ENCODE measurements around the gene RAB14. TPM values are rescaled to one million over a fixed set of nuclear protein-coding genes. Genes with fewer than 3 reads are reported as not detected.

Gene RAB14
- total RNA-seq, 3 donors from 2014 or later (not counting 1 experiment from before 2014, with no cell fraction given): 46.2 to 67.6 (median 57.3) TPM

DNA sequence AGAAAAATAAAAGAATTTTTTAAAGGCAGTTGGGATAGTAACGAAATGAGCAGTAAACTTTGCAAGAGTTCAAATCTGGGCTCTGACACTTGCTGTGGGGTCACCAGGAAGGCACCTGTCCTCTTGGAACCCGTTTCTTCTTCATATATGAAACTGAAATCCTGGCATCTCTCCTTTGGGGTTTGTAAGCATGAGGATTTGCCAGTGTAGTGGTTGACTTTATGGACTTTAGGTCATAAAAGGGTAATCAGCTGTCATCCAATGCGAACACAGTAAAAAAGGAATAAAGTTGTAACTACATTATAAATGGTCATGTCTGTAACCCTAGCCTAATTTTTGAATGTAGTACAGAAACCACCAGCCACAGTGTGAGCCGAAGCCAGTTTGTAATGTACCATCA lies 1.3 kb downstream of the RAB14 start:
- Mint-ChIP-seq H3K4me1 (peaks cover 62 to 65% of the 10 kb centered on the region in 2 donors), H3K27ac (peak overlapping the region; percentile 87 to 94), H3K4me3 (peak overlapping the region; percentile 94), H3K9me3 (no peaks in the 10 kb centered on the region), H3K36me3 (no peaks in the 10 kb centered on the region), H3K27me3 (ENCODE audit: low read depth in 2 of 2) (no peaks in the 10 kb centered on the region)
- 16% methylated on average over 4 of the region's 4 CpGs for WGBS (ENCODE audit: insufficient coverage)
- Histone ChIP-seq H3K27ac (ENCODE audit: low read length) (peak overlapping the region; percentile 74), H3K4me1 (ENCODE audit: control insufficient read depth, insufficient read depth, low read length) (peaks cover 22% of the 10 kb centered on the region), H3K9me3 (ENCODE audit: control insufficient read depth, insufficient read depth, low read length) (no peaks in the 10 kb centered on the region), H3K36me3 (ENCODE audit: control insufficient read depth, insufficient read depth, low read length) (no peaks in the 10 kb centered on the region), H3K4me3 (ENCODE audit: low read length) (peak overlapping the region; percentile 96), H3K27me3 (ENCODE audit: control insufficient read depth, insufficient read depth, low read length) (no peaks in the 10 kb centered on the region)
- DNase-seq (peak in 1 of 2 donors; percentile 15), ATAC-seq (no peak)
- intact Hi-C loops (cut with micrococcal nuclease): loop anchor here (2.0 to 5.0 kb wide), 4 partner anchors 78 to 488 kb away; partner anchors contain the start of genes CNTRL and MEGF9
- TF ChIP-seq, protein P1, sequence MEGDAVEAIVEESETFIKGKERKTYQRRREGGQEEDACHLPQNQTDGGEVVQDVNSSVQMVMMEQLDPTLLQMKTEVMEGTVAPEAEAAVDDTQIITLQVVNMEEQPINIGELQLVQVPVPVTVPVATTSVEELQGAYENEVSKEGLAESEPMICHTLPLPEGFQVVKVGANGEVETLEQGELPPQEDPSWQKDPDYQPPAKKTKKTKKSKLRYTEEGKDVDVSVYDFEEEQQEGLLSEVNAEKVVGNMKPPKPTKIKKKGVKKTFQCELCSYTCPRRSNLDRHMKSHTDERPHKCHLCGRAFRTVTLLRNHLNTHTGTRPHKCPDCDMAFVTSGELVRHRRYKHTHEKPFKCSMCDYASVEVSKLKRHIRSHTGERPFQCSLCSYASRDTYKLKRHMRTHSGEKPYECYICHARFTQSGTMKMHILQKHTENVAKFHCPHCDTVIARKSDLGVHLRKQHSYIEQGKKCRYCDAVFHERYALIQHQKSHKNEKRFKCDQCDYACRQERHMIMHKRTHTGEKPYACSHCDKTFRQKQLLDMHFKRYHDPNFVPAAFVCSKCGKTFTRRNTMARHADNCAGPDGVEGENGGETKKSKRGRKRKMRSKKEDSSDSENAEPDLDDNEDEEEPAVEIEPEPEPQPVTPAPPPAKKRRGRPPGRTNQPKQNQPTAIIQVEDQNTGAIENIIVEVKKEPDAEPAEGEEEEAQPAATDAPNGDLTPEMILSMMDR (IDR thresholded peaks at IDR 0.05): no peak

DNA sequence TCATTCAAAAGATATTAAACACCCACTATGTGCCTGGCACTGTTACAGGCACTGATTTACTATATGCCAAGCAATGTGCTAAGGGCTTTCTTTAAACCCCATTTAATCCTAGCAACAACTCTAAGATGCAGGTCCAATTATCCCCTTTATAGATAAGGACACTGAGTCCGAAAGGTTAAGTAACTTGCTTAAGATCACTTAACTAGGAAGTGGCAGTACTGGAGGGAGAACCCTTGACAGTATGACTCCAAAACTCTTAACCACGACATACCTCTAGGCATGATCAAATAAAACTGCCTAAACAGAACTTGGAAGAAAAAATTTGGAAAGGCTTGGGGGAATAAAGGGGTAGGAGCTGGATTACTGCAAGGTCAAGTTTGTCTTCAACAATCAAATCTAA lies 1.7 kb downstream of the RAB14 start:
- Histone ChIP-seq H3K4me1 (ENCODE audit: control insufficient read depth, insufficient read depth, low read length) (peaks cover 22% of the 10 kb centered on the region), H3K9me3 (ENCODE audit: control insufficient read depth, insufficient read depth, low read length) (no peaks in the 10 kb centered on the region), H3K4me3 (ENCODE audit: low read length) (peak overlapping the region; percentile 96), H3K27ac (ENCODE audit: low read length) (peak overlapping the region; percentile 15), H3K27me3 (ENCODE audit: control insufficient read depth, insufficient read depth, low read length) (no peaks in the 10 kb centered on the region), H3K36me3 (ENCODE audit: control insufficient read depth, insufficient read depth, low read length) (no peaks in the 10 kb centered on the region)
- intact Hi-C loops (cut with micrococcal nuclease): loop anchor here (2.0 to 5.0 kb wide), 4 partner anchors 78 to 488 kb away; partner anchors contain the start of genes CNTRL and MEGF9
- H3K9me3 Mint-ChIP-seq: no peaks in the 10 kb centered on the region
- TF ChIP-seq, protein P1 (IDR thresholded peaks at IDR 0.05): no peak
- peak overlapping the region; percentile 87 to 94 for H3K27ac Mint-ChIP-seq
- DNase-seq: peak in 1 of 2 donors; percentile 19
- ATAC-seq: no peak
- no peaks in the 10 kb centered on the region for H3K36me3 Mint-ChIP-seq
- H3K27me3 Mint-ChIP-seq (ENCODE audit: low read depth in 2 of 2): no peaks in the 10 kb centered on the region
- peaks cover 66 to 70% of the 10 kb centered on the region in 2 donors for H3K4me1 Mint-ChIP-seq
- peak overlapping the region; percentile 94 for H3K4me3 Mint-ChIP-seq
- WGBS (ENCODE audit: insufficient coverage): no CpG with 5 or more reads among the region's 2 CpGs

DNA sequence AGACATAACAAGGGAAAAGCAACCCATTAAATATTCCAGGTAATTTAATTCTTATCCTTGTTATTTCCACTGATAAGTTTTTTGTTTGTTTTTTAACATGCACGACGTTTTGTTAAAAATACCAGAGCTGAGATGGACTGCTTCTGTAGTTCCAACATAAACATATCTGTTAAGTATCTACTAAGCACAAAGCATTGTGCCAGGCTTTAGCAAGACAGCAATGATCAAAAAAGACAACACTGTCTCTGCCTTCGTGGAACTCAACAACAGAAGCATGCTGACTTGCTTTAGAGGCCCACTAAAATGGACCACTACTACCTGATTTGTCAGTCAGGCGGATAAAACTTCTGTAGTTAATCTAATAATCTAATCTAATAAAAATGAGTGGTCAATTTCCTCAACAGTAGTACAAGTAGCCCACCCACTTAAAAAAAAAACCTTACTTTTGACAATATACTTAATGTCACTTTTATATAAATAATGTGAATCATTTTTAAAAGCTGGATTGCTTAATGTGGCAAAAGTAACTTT lies 3.1 kb downstream of the RAB14 start:
- Histone ChIP-seq H3K36me3 (ENCODE audit: control insufficient read depth, insufficient read depth, low read length) (no peaks in the 10 kb centered on the region), H3K27ac (ENCODE audit: low read length) (no peak overlapping the region), H3K4me3 (ENCODE audit: low read length) (no peak overlapping the region), H3K27me3 (ENCODE audit: control insufficient read depth, insufficient read depth, low read length) (no peaks in the 10 kb centered on the region), H3K4me1 (ENCODE audit: control insufficient read depth, insufficient read depth, low read length) (peaks cover 26% of the 10 kb centered on the region), H3K9me3 (ENCODE audit: control insufficient read depth, insufficient read depth, low read length) (no peaks in the 10 kb centered on the region)
- DNase-seq: no peak
- intact Hi-C loops (cut with micrococcal nuclease): no loop called here
- H3K36me3 Mint-ChIP-seq: no peaks in the 10 kb centered on the region
- WGBS (ENCODE audit: insufficient coverage): 11% methylated on average over 3 of the region's 4 CpGs
- peak overlapping the region; percentile 87 to 94 for H3K27ac Mint-ChIP-seq
- H3K27me3 Mint-ChIP-seq (ENCODE audit: low read depth in 2 of 2): no peaks in the 10 kb centered on the region
- no peaks in the 10 kb centered on the region for H3K9me3 Mint-ChIP-seq
- TF ChIP-seq, protein P1 (IDR thresholded peaks at IDR 0.05): no peak
- no peak for ATAC-seq
- peak overlapping the region; percentile 94 for H3K4me3 Mint-ChIP-seq
- H3K4me1 Mint-ChIP-seq: peaks cover 77 to 78% of the 10 kb centered on the region in 2 donors

DNA sequence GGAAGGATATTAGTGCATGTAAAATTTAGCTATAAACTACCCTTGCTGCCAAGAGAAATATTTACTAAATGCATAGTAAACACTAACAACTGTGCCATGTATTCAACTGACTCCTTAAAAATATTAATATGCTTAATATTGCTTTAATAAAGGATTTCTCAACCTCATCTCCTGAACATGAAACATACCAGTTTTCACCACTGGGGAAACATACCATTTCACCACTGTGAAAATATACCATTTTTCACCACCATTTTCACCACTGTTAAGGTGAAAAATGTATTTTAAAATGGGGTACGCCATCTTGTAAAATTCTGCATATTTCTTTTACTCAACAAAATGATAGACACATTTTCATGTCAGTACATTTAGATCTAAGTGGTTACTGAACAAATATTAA lies 4.5 kb downstream of the RAB14 start:
- Histone ChIP-seq H3K9me3 (ENCODE audit: control insufficient read depth, insufficient read depth, low read length) (no peaks in the 10 kb centered on the region), H3K27ac (ENCODE audit: low read length) (no peak overlapping the region), H3K36me3 (ENCODE audit: control insufficient read depth, insufficient read depth, low read length) (no peaks in the 10 kb centered on the region), H3K4me3 (ENCODE audit: low read length) (no peak overlapping the region), H3K4me1 (ENCODE audit: control insufficient read depth, insufficient read depth, low read length) (peaks cover 20% of the 10 kb centered on the region), H3K27me3 (ENCODE audit: control insufficient read depth, insufficient read depth, low read length) (no peaks in the 10 kb centered on the region)
- no peaks in the 10 kb centered on the region for H3K9me3 Mint-ChIP-seq
- H3K27ac Mint-ChIP-seq: peak overlapping the region; percentile 68 to 87
- intact Hi-C loops (cut with micrococcal nuclease): no loop called here
- no peaks in the 10 kb centered on the region for H3K36me3 Mint-ChIP-seq
- no peak for ATAC-seq
- H3K4me3 Mint-ChIP-seq: peak overlapping the region; percentile 72
- H3K4me1 Mint-ChIP-seq: peaks cover 84 to 88% of the 10 kb centered on the region in 2 donors
- TF ChIP-seq, protein P1 (IDR thresholded peaks at IDR 0.05): no peak
- WGBS (ENCODE audit: insufficient coverage): no CpG with 5 or more reads among the region's 1 CpG
- DNase-seq: no peak
- H3K27me3 Mint-ChIP-seq (ENCODE audit: low read depth in 2 of 2): no peaks in the 10 kb centered on the region
